Left ventricle myocardium superior (tissue), 1 donor: ENCODE measurements around the gene SRGAP2B. TPM values are rescaled to one million over a fixed set of nuclear protein-coding genes. Genes with fewer than 3 reads are reported as not detected.
A peak's percentile ranks its signal among the peaks of the same experiment; 100 is the strongest.
"Not testable (repeated sequence)": the region's sequence is repeated elsewhere in the genome, so short reads cannot be mapped to it uniquely, and the experiment has no call there.

Source experiments
- ATAC-seq: fragments of 200-7000 bp; cut with Tn5 transposase; one replicate; pipeline ENCODE4 v1.9.1; 2020; ENCODE audit warnings: mild to moderate bottlenecking, moderate library complexity
- DNase-seq: peaks from one replicate; pipeline ENCODE4 v3.0.0-alpha.2; 2020
- intact Hi-C: fragments of 100-400 bp; cut with micrococcal nuclease; formaldehyde crosslinking; loops from one replicate; pipeline ENCODE4 v1.11.0; 2022
- total RNA-seq: library from RNA; stranded (reverse); fragmentation: NEBNext Ultra II Directional; extraction: Animal tissue kit (Norgen Biotek cat#: 25700); gene quantifications from one replicate; pipeline ENCODE4 v1.2.1, GENCODE V29; 2021
- donor health status: DM: no; HTN: yes; CAD: no; lungs with severe emphysema.

SRGAP2B gene
- total RNA-seq, 1 donor from 2014 or later, result 8.7 TPM

DNA sequence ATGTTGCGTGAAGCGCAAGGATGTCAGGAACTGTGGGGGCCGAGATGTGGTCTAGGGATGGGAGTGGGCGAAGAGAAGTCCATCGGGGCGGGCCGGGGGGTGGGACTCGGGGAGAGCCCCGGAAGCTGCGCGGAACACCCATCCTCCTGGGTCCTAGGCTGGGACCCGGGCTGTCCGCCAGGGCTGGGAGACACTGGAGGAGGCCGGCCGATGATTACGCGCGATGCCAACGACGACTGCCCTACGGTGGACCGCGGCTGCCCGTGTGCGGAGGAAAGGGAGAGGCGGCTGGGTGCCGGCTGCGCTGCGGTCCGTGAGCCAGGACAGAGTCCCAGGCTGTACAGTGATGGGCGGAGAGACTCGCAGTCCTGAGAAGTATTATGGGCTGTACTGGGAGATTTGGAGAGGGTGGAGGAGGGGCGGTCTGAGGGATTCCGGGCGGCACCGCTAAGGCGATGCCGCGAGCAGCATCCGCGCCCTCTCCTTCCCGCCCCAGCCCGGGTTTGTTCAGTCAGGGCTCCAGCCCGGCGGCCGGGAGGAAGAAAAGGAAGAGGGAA, 395 bp downstream of the SRGAP2B start:
- ATAC-seq (peak; percentile 45), DNase-seq (peak; percentile 36)
- intact Hi-C loops, result not testable (repeated sequence)

DNA sequence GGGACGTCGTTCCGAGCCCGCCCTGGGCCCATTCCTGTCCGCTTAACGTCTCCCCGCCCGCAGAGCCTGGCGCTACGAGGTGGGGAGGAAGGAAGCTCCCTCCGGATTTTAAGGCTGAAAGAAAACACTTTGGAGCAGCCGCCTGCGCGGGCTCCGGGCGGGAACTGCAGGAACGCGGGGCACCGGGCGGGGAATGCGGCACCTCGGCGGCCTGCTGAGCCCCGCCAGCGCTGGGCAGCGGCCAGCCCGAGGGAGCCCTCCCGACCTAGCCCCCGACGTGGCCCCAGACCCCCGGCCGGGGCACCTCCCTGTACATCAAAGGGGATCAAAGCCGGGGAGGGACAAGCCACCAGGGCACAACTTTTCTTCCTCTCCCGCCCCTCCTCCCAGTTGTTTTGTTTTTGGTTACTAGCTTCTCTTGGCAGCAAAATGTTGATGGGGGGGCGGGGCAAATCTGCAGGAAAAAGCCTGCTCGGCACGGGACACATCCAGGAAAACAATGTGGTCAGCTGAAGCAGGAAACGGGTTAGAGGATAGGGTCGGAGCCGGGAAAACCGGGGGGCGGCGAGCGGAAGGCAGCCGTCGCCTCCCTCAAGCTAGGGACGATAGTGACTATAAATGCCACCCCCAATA, 1.5 kb downstream of the SRGAP2B start:
- intact Hi-C loops, result not testable (repeated sequence)

GRCh38 chr1:145082483-145083255, 12.5 kb downstream of the SRGAP2B start:
- DNase-seq, intact Hi-C loops, ATAC-seq: not testable (repeated sequence)

More for the DNA sequence above, 1.5 kb downstream of the SRGAP2B start:
- not testable (repeated sequence) for ATAC-seq
- peak; percentile 77 for DNase-seq

DNA sequence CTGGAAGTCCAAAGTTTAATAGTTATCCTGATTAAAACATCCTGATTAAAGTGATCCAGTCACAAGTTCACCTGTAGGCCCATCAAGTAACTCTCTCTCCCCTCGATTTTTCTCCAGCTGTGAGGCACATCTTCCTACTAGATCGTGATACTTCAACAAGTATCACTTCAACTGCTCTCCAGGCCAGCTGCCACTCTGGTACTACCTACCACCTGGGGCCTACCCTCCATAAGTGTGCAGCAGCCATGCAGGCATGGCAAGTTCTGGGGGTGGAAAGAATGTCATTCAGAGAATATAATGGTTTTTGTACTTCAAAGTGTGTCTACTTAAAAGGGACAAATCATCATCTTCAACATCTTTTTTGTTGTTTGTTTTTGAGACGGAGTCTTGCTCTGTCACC, 14.9 kb downstream of the SRGAP2B start:
- ATAC-seq, intact Hi-C loops: not testable (repeated sequence)

DNA sequence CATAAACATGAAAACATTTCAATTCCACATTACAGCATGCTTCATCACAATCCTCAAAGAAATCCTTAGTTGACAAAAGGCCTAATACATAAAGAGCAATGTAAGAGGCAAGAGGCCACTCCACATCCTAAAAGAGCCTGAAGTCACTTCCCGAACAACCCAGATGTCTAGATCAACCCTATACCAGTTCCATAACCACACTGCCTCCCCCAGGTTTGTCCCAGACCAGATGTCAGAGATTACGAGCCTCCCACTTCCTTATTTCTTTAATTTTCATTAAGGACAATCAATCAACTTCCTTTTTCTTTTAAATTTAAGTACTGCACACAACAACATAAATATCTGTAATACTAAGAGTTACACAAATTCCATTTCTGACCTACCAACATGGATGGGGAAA, 15.4 kb downstream of the SRGAP2B start:
- intact Hi-C loops, DNase-seq: not testable (repeated sequence)
- ATAC-seq, result peak; percentile 55

More for the DNA sequence above, 14.9 kb downstream of the SRGAP2B start:
- not testable (repeated sequence) for DNase-seq

- intact Hi-C loops, ATAC-seq, DNase-seq: not testable (repeated sequence)
Measured at GRCh38 chr1:145078787-145079370, 16.2 kb downstream of the SRGAP2B start.

DNA sequence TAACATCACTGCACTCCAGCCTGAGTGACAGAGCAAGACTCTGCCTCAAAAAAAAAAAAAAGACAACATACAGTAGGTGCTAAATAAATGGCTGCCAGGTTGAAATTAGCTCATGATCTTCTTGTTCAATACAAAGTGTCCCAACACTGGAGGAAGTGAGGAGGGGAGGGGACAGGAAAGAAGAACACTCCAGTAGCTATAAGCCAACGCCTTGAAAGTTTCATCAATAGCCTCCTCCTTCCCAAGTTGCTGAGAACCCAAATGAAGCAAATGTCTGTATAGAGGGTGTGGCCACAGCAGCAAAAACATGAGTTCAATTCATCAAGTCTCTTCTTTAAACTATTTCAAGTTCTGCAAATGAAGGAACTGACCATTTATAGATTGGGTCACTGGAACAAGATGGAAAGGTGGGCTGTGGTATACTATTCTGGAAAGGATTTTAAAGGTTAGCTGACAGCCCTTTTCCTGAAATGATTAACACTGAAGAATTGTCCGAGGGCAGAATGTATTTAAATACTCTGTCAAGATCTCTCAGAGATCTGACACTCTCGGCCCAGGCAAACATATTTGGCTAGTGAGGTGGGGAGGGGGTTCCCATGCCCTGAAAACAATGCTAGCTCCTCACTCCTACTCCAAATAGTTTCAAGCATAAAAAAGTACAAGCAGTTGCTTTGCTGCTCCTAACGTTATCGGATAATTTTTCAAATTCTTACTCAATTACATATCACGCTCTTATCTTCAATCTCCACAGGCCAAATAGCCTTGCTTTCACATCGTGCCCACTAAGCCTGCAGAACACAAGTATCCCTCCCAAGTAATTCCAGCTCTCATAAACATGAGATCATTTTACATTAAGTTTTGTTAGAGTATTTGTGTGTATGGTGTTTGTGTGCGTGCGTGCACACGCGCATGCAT, 17.0 kb downstream of the SRGAP2B start:
- DNase-seq, intact Hi-C loops: not testable (repeated sequence)
- ATAC-seq, result peak; percentile 79

- DNase-seq, intact Hi-C loops, ATAC-seq: not testable (repeated sequence)
Measured at GRCh38 chr1:145076877-145077276, 18.3 kb downstream of the SRGAP2B start.

GRCh38 chr1:145074021-145074559, 21.0 kb downstream of the SRGAP2B start:
- DNase-seq, intact Hi-C loops, ATAC-seq: not testable (repeated sequence)

DNA sequence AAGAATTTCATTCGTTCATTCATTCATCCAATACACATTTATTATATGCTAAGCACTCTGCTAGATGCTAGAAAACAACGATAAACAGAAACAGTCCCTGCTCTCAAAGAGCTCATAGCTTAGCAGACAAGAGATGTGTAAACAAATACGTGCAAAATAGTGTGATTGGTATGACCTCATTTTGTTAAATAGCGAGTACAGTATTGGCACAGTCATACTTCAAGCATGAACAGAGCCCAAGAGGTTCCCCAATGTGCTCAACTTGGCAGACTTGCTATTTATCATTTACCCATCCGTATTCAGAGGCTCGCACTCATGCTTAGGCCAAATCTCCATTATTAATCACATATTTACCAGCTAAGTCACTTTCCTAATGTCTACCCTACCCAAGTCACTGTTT, 23.6 kb downstream of the SRGAP2B start:
- DNase-seq, ATAC-seq, intact Hi-C loops: not testable (repeated sequence)

DNA sequence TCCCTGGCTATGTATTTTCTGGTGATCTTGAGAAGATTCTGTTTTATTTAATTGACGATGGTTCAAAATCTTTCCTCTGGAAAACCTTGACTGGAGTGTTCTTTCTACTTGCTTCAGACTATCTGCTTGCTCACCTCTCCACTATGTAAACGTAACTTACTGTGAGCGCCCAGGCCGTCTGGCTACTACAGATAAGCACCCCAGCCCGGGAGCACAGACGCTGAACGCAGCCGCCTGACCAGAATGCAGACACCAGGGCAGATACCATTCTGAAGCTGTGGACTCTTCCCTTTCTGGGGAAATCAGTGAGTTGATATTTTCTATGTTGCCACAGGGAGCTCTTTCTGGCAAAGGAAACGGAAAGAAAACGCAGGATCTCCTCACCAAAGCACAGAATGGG, 28.6 kb downstream of the SRGAP2B start:
- DNase-seq, intact Hi-C loops: not testable (repeated sequence)
- peak; percentile 45 for ATAC-seq

DNA sequence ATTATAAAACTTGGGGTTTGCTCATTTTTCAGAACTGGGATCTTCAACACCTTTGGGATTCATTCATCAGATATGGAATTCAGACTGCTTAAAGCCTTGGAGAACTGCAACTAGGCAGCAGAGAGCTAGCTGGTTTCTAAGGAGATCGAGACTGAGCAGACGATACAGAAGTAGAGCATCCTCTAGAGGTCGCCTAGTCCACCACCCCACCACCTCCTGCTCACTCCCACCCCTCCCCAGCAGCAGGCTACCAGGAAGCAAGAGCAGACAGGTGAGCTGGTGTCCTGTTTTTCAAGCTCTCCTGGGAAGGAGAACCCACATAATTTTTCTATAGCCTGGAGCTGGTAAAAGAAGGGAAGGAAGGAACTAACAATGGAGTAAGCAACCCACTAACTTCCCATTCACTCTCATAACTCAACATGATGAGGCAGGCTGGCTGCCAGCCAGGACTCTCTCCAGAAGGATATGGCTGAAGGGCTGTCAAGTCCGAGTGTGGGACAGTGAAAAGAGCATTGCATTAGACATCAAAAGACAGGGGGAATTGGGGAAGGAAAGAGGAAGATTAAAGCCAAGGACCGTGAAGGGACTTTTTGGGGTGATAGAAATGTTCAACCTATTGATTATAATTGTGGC, 29.8 kb downstream of the SRGAP2B start:
- DNase-seq, intact Hi-C loops: not testable (repeated sequence)
- peak; percentile 85 for ATAC-seq

- DNase-seq, intact Hi-C loops, ATAC-seq: not testable (repeated sequence)
Measured at GRCh38 chr1:145063941-145064648, 31.0 kb downstream of the SRGAP2B start.

DNA sequence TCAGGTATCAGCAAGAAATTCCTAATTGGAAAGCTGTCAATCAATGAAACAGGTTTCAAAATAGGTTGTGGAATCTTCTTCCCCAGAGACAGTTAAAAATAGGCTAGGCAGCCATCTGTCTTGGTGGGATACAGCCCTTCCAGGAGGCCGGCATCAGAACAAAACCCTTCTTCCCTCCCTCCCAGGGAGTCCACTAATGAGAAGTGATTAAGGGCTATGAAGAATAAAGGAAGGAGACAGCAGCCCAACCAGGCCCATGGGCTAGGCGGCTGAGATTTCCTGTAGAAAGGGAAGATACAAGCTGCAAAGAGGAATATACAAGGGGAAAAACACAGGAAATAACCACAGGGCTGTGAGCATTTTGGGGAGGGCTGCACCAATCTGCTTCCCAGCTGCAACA, 31.8 kb downstream of the SRGAP2B start:
- ATAC-seq, DNase-seq, intact Hi-C loops: not testable (repeated sequence)

DNA sequence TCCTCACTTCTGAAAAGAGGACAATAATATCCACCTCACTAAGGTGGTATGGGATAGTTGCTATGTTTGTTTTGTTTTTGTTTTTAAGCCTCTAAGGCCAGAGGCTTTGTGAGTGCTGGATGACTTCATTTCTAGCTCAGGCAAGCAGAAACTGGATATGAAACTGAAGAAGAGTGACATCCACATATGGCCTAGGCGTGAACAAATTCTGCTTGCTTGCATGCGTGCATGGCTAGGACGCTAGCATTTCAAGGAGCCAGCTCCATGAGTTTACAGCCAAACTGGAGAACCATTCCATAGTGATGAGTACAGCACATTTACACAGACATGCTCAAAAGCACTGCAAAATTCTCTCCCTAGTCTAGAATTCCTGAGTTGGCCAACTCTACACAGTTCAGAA, 36.9 kb downstream of the SRGAP2B start:
- DNase-seq, intact Hi-C loops: not testable (repeated sequence)
- peak; percentile 47 for ATAC-seq

- ATAC-seq, result peak; percentile 75
- intact Hi-C loops, DNase-seq: not testable (repeated sequence)
Measured at GRCh38 chr1:145055217-145055760, 39.8 kb downstream of the SRGAP2B start.

DNA sequence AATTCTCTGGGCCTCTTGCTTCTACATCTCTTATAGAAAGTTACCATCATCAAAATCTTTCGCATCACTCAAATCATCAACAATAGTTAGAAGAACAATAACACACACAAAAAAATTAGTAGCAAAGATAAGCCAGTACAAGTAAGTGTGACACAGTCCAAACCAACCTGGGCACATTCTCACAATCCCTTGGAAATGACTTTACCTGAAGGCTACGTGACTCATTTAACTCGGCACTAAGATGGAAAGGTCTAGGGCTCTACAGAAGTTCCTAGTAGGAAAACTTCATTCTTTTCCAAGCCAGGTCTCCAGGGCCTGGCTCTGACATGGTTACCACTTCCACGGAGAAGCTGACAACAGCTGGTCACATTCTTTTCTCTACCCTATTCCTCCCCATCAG, 41.7 kb downstream of the SRGAP2B start:
- intact Hi-C loops, ATAC-seq, DNase-seq: not testable (repeated sequence)
